HEK293 (cell line): Measurements from ENCODE around the gene PGPEP1.

Experiments used
- ELK4 ChIP-seq: IDR thresholded peaks from 2 replicates; pipeline ENCODE4 v1.6.1; 2011; ENCODE audit warnings: mild to moderate bottlenecking, low read depth, low read length, borderline replicate concordance
- KLF17 ChIP-seq: fragments of 450-650 bp; formaldehyde crosslinking; IDR thresholded peaks from 2 replicates; pipeline ENCODE4 v1.5.1; 2016; ENCODE audit warnings: missing biosample characterization, missing genetic modification characterization
- KLF7 ChIP-seq: fragments of 450-650 bp; formaldehyde crosslinking; IDR thresholded peaks from 2 replicates; pipeline ENCODE4 v1.5.1; 2016; ENCODE audit warnings: missing biosample characterization, missing genetic modification characterization, borderline replicate concordance
- MYNN ChIP-seq: fragments of 450-650 bp; formaldehyde crosslinking; IDR thresholded peaks from 2 replicates; pipeline ENCODE4 v1.5.1; 2016; ENCODE audit warnings: missing biosample characterization, missing genetic modification characterization, borderline replicate concordance
- PRDM2 ChIP-seq: fragments of 450-650 bp; formaldehyde crosslinking; IDR thresholded peaks from 2 replicates; pipeline ENCODE4 v1.5.1; 2016; ENCODE audit warnings: missing biosample characterization, missing genetic modification characterization, borderline replicate concordance
- WT1 ChIP-seq: fragments of 450-650 bp; formaldehyde crosslinking; IDR thresholded peaks from 2 replicates; pipeline ENCODE4 v1.5.1; 2016; ENCODE audit warnings: missing biosample characterization, missing genetic modification characterization
- ZBTB11 ChIP-seq: fragments of 450-650 bp; formaldehyde crosslinking; conservative IDR thresholded peaks from 2 replicates; pipeline ENCODE4 v1.5.1; 2016; ENCODE audit warnings: low read depth, missing biosample characterization, missing genetic modification characterization
- ZEB2 ChIP-seq: fragments of 450-650 bp; formaldehyde crosslinking; IDR thresholded peaks from 2 replicates; pipeline ENCODE4 v1.5.1; 2016; ENCODE audit warnings: missing biosample characterization, missing genetic modification characterization
- ZNF140 ChIP-seq: fragments of 450-650 bp; formaldehyde crosslinking; IDR thresholded peaks from 2 replicates; pipeline ENCODE4 v1.5.1; 2016; ENCODE audit warnings: missing biosample characterization, missing genetic modification characterization
- ZNF239 ChIP-seq: fragments of 450-650 bp; formaldehyde crosslinking; IDR thresholded peaks from 2 replicates; pipeline ENCODE4 v1.5.1; 2016; ENCODE audit warnings: missing biosample characterization, missing genetic modification characterization
- ZNF26 ChIP-seq: fragments of 450-650 bp; formaldehyde crosslinking; IDR thresholded peaks from 2 replicates; pipeline ENCODE4 v1.5.1; 2016; ENCODE audit warnings: missing biosample characterization, missing genetic modification characterization
- ZNF280C ChIP-seq: fragments of 450-650 bp; formaldehyde crosslinking; IDR thresholded peaks from 2 replicates; pipeline ENCODE4 v1.5.1; 2016; ENCODE audit warnings: missing biosample characterization, missing genetic modification characterization
- ZNF362 ChIP-seq: fragments of 450-650 bp; formaldehyde crosslinking; IDR thresholded peaks from 2 replicates; pipeline ENCODE4 v1.5.1; 2016; ENCODE audit warnings: missing biosample characterization, missing genetic modification characterization
- ZNF37A ChIP-seq: fragments of 450-650 bp; IDR thresholded peaks from 2 replicates; pipeline ENCODE4 v1.5.1; 2018; ENCODE audit warnings: missing biosample characterization, missing genetic modification characterization
- ZNF473 ChIP-seq: fragments of 450-650 bp; formaldehyde crosslinking; IDR thresholded peaks from 2 replicates; pipeline ENCODE4 v1.5.1; 2017; ENCODE audit warnings: missing biosample characterization, missing genetic modification characterization
- ZNF548 ChIP-seq: fragments of 450-650 bp; formaldehyde crosslinking; IDR thresholded peaks from 2 replicates; pipeline ENCODE4 v1.5.1; 2016; ENCODE audit warnings: missing biosample characterization, missing genetic modification characterization
- ZNF707 ChIP-seq: fragments of 450-650 bp; formaldehyde crosslinking; IDR thresholded peaks from 2 replicates; pipeline ENCODE4 v1.5.1; 2016; ENCODE audit warnings: missing biosample characterization, missing genetic modification characterization

PGPEP1 gene

GRCh38 chr19:18304458-18305310 is 35.7 kb upstream of the PGPEP1 start (continued):
- TF ChIP-seq ZNF140 (tag by site-specific recombination) (no peak), ZNF362 (tag by site-specific recombination) (no peak), ZNF239 (tag by site-specific recombination) (no peak), ZNF26 (no peak), MYNN (tag by site-specific recombination) (no peak), PRDM2 (no peak), ELK4 (no peak), ZNF473 (tag by site-specific recombination) (no peak), ZNF548 (tag by site-specific recombination) (no peak), KLF17 (tag by site-specific recombination) (peak; percentile 71; the same call in 1 of the 2 replicates), ZBTB11 (tag by site-specific recombination) (no peak), ZNF707 (peak; percentile 79), KLF7 (tag by site-specific recombination) (no peak), ZNF280C (tag by site-specific recombination) (no peak), ZEB2 (tag by site-specific recombination) (peak; percentile 56; the same call in 1 of the 2 replicates), ZNF37A (tag by site-specific recombination) (no peak), WT1 (tag by site-specific recombination) (peak; percentile 84)
